ENCODE data around the gene SLC9A3. TPM values are rescaled to one million over a fixed set of nuclear protein-coding genes. Genes with fewer than 3 reads are reported as not detected.

The SLC9A3 gene
- total and polyA plus RNA-seq, 2 of the 13 experiments (the other 11 are each of a cell fraction or from before 2014, with no cell fraction given): 1.5 to 1.8 TPM

DNA sequence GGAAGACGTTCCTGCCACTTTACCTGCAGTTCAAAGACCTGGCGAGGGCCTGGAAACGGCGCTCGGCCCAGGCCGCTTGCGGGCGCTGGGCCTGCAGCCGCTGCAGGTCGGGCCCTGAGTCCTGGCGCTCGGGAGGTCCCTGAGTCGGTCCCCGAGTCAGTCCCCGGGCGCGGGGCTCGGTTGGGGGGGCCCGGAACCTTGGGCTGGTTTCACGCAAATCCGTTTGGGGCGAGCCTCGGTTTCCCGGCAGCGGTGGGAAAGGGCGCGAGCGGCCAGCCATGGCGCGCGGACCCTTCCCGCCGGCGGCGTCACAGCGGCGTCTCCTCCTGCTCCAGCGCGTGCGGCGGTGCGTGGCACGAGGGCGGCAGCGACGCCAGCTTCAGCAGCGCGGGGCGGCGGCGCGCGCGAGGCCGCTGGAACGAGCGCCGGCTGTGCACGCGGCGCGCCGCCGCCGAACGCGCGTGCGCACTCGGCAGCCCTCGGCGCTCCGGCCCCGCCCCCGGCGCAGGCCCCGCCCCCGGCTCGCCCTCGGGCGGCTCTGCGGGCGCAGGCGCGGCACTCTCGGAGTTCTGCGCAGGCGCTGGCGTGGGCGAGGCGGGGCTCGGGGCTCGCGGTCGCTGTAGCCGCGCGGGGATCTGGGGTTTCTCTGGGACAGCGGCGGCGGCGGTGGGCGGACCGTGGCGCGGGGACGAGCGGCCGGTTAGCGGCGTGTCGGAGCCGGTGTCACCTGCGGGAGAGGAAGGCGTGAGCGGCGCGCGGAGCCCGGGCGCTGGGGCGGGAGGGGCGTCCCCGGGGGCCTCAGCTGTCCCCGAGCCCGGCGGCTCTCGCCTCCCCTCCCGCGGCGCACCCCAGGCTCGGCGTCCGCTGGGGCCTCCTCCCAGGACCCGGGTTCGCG, 51.3 kb downstream of the SLC9A3 start (continued):
- TF ChIP-seq SMAD1 (CRISPR knock-in tag; IDR thresholded peaks at IDR 0.05; ENCODE audit: borderline replicate concordance, low read depth): peak; percentile 4; the same call in 1 of the 2 replicates
- no peak for TF ChIP-seq SKI (IDR thresholded peaks at IDR 0.05; ENCODE audit: partially characterized antibody)
- 0 out of 2 replicates have a peak, but pooled peaks have one; percentile 25 for TF ChIP-seq PHF20 (CRISPR knock-in tag; IDR thresholded peaks at IDR 0.05)
- peak; percentile 89 for TF ChIP-seq TERF1 (CRISPR knock-in tag; IDR thresholded peaks at IDR 0.05)
- TF ChIP-seq EED (CRISPR knock-in tag; IDR thresholded peaks at IDR 0.05): peak; percentile 63; the same call in 1 of the 2 replicates
- peak; percentile 85; the same call in 1 of the 2 replicates for TF ChIP-seq ZNF232 (CRISPR knock-in tag; IDR thresholded peaks at IDR 0.05; ENCODE audit: borderline replicate concordance)
- TF ChIP-seq AHDC1 (CRISPR knock-in tag; IDR thresholded peaks at IDR 0.05; ENCODE audit: borderline replicate concordance): no peak
- TF ChIP-seq ZNF552 (CRISPR knock-in tag; IDR thresholded peaks at IDR 0.05; ENCODE audit: borderline replicate concordance): peak; percentile 93
- TF ChIP-seq ZNF121 (CRISPR knock-in tag; IDR thresholded peaks at IDR 0.05): peak; percentile 53; the same call in 1 of the 2 replicates
- TF ChIP-seq ZNF382 (CRISPR knock-in tag; IDR thresholded peaks at IDR 0.05; ENCODE audit: borderline replicate concordance): no peak
- TF ChIP-seq, protein P1, sequence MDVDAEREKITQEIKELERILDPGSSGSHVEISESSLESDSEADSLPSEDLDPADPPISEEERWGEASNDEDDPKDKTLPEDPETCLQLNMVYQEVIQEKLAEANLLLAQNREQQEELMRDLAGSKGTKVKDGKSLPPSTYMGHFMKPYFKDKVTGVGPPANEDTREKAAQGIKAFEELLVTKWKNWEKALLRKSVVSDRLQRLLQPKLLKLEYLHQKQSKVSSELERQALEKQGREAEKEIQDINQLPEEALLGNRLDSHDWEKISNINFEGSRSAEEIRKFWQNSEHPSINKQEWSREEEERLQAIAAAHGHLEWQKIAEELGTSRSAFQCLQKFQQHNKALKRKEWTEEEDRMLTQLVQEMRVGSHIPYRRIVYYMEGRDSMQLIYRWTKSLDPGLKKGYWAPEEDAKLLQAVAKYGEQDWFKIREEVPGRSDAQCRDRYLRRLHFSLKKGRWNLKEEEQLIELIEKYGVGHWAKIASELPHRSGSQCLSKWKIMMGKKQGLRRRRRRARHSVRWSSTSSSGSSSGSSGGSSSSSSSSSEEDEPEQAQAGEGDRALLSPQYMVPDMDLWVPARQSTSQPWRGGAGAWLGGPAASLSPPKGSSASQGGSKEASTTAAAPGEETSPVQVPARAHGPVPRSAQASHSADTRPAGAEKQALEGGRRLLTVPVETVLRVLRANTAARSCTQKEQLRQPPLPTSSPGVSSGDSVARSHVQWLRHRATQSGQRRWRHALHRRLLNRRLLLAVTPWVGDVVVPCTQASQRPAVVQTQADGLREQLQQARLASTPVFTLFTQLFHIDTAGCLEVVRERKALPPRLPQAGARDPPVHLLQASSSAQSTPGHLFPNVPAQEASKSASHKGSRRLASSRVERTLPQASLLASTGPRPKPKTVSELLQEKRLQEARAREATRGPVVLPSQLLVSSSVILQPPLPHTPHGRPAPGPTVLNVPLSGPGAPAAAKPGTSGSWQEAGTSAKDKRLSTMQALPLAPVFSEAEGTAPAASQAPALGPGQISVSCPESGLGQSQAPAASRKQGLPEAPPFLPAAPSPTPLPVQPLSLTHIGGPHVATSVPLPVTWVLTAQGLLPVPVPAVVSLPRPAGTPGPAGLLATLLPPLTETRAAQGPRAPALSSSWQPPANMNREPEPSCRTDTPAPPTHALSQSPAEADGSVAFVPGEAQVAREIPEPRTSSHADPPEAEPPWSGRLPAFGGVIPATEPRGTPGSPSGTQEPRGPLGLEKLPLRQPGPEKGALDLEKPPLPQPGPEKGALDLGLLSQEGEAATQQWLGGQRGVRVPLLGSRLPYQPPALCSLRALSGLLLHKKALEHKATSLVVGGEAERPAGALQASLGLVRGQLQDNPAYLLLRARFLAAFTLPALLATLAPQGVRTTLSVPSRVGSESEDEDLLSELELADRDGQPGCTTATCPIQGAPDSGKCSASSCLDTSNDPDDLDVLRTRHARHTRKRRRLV (CRISPR knock-in tag; IDR thresholded peaks at IDR 0.05): 0 out of 2 replicates have a peak, but pooled peaks have one; percentile 42
- no peak for TF ChIP-seq THYN1 (CRISPR knock-in tag; IDR thresholded peaks at IDR 0.05; ENCODE audit: borderline replicate concordance, low read depth)
- peak; percentile 8; the same call in 1 of the 2 replicates for TF ChIP-seq CTCF (CRISPR knock-in tag; IDR thresholded peaks at IDR 0.05)

All from HepG2 (cell line).